G401.6 (cell line): ENCODE results near the gene DYDC2.

Experiments
- FAIRE-seq: peaks from 2 replicates; lab custom pipeline; 2012; peaks lifted over from hg19 to GRCh38; lab: Jason Lieb, UNC

The DYDC2 gene

GRCh38 chr10:80372675-80373074, 16.1 kb downstream of the DYDC2 start:
- FAIRE-seq, result no peak

GRCh38 chr10:80373502-80373901, 16.9 kb downstream of the DYDC2 start:
- no peak for FAIRE-seq

GRCh38 chr10:80379701-80380100, 23.1 kb downstream of the DYDC2 start:
- no peak for FAIRE-seq

- FAIRE-seq, result no peak
Measured at GRCh38 chr10:80380185-80380584, 23.6 kb downstream of the DYDC2 start.

GRCh38 chr10:80382989-80383388, 26.4 kb downstream of the DYDC2 start:
- FAIRE-seq, result peak; percentile 25

GRCh38 chr10:80390740-80391139, 34.2 kb downstream of the DYDC2 start:
- FAIRE-seq, result no peak

- FAIRE-seq, result no peak
Measured at GRCh38 chr10:80392250-80392649, 35.7 kb downstream of the DYDC2 start.

GRCh38 chr10:80394358-80394916, 37.9 kb downstream of the DYDC2 start:
- no peak for FAIRE-seq

GRCh38 chr10:80397014-80397413, 40.4 kb downstream of the DYDC2 start:
- no peak for FAIRE-seq

GRCh38 chr10:80400136-80400804, 43.7 kb downstream of the DYDC2 start:
- FAIRE-seq, result no peak

- no peak for FAIRE-seq
Measured at GRCh38 chr10:80405035-80405434, 48.5 kb downstream of the DYDC2 start.

GRCh38 chr10:80405626-80406025, 49.0 kb downstream of the DYDC2 start:
- no peak for FAIRE-seq

- FAIRE-seq, result no peak
Measured at GRCh38 chr10:80406204-80406603, 49.6 kb downstream of the DYDC2 start.

GRCh38 chr10:80407812-80408241, 51.2 kb downstream of the DYDC2 start:
- FAIRE-seq, result no peak

- no peak for FAIRE-seq
Measured at GRCh38 chr10:80408242-80409101, 51.9 kb downstream of the DYDC2 start, which contains the start of gene PRXL2A. Gene PRXL2A, plus strand, starts transcription at chr10:80408551. Its CDS starts 11,917 bp downstream, at chr10:80420468.

- no peak for FAIRE-seq
Measured at GRCh38 chr10:80409121-80409520, 52.5 kb downstream of the DYDC2 start.

- no peak for FAIRE-seq
Measured at GRCh38 chr10:80410122-80410521, 53.5 kb downstream of the DYDC2 start.

- FAIRE-seq, result no peak
Measured at GRCh38 chr10:80410578-80411145, 54.1 kb downstream of the DYDC2 start.

- no peak for FAIRE-seq
Measured at GRCh38 chr10:80411267-80411668, 54.7 kb downstream of the DYDC2 start.

- no peak for FAIRE-seq
Measured at GRCh38 chr10:80411681-80412220, 55.2 kb downstream of the DYDC2 start.

- FAIRE-seq, result no peak
Measured at GRCh38 chr10:80412486-80412885, 55.9 kb downstream of the DYDC2 start.

GRCh38 chr10:80413271-80413996, 56.9 kb downstream of the DYDC2 start:
- no peak for FAIRE-seq
